ENCODE results near the gene KMT5B.

The KMT5B gene

DNA sequence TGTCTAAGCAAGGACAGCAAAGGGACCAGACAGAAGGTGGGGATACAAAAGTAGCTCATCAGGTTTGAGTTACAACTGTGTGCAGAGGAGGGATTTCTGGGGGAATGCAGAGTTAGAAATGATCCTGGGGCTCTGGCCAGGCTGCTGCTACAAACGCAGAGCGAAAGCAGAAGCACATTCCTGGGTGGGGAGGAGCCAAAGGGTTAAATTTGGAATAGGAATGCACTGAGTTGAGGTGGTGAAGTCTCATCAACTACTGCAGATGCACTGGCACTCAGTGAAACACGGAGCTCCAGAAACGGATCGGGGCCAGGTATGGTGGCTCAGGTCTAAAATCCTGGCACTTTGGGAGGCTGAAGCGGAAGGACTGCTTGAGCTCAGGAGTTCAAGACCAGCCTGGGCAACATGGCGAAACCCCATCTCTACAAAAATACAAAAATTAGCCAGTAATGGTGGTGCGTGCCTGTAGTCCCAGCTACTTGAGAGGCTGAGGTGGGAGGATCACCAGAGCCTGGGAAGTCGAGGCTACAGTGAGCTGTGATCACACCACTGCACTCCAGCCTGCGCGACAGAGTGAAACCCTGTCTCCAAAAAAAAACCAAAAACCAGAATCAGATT lies 95.1 kb downstream of the KMT5B start:
- DNase-seq (ENCODE audit: low read depth) = no peak

GRCh38 chr11:68116974-68117373 lies 96.1 kb downstream of the KMT5B start:
- DNase-seq (ENCODE audit: low read depth) = no peak

DNA sequence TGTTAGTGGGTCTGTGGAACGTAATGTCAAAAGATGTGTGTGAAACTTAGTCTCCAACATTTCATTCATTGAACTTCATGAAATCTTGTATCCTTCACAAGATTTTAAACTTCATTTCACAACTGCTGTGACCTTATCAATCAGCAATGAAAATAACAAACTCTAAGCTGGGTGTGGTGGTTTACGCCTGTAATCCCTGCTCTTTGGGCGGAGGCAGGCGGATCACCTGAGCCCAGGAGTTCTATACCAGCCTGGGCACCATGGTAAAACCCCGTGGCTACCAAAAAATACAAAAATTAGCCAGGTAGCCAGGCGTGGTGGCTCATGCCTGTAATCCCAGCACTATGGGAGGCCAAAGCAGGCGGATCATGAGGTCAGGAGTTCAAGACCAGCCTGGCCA lies 97.0 kb downstream of the KMT5B start:
- DNase-seq (ENCODE audit: low read depth) = no peak

DNA sequence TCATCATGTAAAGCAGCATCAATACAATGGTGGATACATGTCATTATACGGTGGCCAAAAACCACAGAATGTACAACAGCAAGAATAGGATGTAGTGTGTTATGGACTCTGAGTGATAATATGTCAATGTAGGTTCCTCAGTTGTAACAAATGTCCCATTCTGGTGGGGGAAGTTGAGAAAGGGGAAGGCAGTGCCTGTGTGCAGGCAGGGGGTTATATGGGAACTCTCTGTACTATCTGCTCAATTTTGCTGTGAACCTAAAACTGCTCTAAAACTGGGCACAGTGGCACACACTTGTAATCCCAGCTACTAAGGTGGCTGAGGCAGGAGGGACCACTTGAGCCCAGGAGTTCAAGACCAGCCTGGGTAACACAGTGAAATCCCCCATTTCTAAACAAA lies 97.8 kb downstream of the KMT5B start:
- no peak for DNase-seq (ENCODE audit: low read depth)

- no peak for DNase-seq (ENCODE audit: low read depth)
These were observed 99.1 kb downstream of the KMT5B start for GRCh38 chr11:68113986-68114385.

GRCh38 chr11:68107689-68108088 lies 105.4 kb downstream of the KMT5B start:
- no peak for DNase-seq (ENCODE audit: low read depth)

- DNase-seq (ENCODE audit: low read depth) = no peak
These were observed 106.7 kb downstream of the KMT5B start for GRCh38 chr11:68106165-68106940.

All from stimulated activated CD8-positive, alpha-beta memory T cell treated with anti-CD3 and anti-CD28 coated beads, Interleukin-4, amount 100 ng/mL, for 24 hours (primary cell).